ENCODE data around the gene VWC2L.

- no peak for TF ChIP-seq REST (IDR thresholded peaks at IDR 0.05; ENCODE audit: insufficient replicate concordance, low read depth)
- TF ChIP-seq CTCF (IDR thresholded peaks at IDR 0.05; ENCODE audit: insufficient read depth, low read length), result no peak
- no peak for TF ChIP-seq SPI1 (IDR thresholded peaks at IDR 0.05; ENCODE audit: borderline replicate concordance, low read depth)
- no peak for TF ChIP-seq POLR2AphosphoS5 (IDR thresholded peaks at IDR 0.05; ENCODE audit: low read depth)
- TF ChIP-seq GABPA (IDR thresholded peaks at IDR 0.05; ENCODE audit: low read depth), result no peak
Measured at GRCh38 chr2:214529021-214529420, 118.2 kb downstream of the VWC2L start.

All from HL-60 (cell line).